Mucosa of gallbladder (tissue), 1 donor: ENCODE results near the gene HOXD3. TPM values are rescaled to one million over a fixed set of nuclear protein-coding genes. Genes with fewer than 3 reads are reported as not detected.

Source experiments
- DNase-seq: peaks from one replicate; pipeline ENCODE4 v3.0.0-alpha.2; 2020; ENCODE audit warnings: low spot score
- total RNA-seq: library from RNA; stranded (reverse); gene quantifications from one replicate; pipeline ENCODE4 v1.2.1, GENCODE V29; 2021
- donor health status: DM: no; HTN: no; CAD: no.

Gene HOXD3
- total RNA-seq, 1 donor from 2014 or later, result 3.2 TPM

DNA sequence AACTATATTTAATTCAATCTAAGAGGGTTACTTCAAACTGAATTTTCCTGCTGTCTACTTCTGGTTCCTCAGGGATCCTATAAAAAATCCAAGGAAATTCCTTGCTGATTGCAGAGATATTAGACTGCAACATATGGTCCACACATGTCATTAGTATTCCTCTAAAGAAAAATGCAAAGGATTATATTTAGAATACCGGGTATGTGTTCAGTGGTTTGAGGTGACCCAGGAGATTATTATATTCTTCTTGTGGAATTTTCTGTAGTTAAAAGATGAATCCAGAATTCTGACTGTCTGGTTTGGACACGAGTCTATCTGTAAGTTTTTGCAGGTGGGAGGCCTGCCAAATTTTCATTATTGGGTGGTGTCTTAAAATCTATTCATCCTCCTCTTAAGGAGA is 49.6 kb downstream of the HOXD3 start:
- DNase-seq, result no peak

DNA sequence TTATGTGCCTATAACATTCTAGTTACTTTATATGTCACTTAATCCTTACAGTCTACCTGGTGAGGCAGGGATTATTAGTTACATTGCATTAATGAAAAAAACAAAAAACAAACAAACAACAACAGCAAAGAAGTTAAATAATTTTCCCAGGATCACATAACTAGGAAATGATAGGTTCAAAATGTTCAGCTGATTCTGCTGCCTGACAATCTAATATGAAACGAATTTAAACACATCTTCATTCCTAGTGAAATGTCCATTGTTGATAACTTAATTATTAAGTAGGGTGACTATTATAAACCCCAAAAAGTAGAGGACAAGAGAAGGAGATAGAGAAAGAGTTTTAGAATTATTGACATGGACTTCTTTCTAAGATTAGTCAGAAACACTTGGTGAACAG is 54.0 kb downstream of the HOXD3 start:
- DNase-seq, result no peak

DNA sequence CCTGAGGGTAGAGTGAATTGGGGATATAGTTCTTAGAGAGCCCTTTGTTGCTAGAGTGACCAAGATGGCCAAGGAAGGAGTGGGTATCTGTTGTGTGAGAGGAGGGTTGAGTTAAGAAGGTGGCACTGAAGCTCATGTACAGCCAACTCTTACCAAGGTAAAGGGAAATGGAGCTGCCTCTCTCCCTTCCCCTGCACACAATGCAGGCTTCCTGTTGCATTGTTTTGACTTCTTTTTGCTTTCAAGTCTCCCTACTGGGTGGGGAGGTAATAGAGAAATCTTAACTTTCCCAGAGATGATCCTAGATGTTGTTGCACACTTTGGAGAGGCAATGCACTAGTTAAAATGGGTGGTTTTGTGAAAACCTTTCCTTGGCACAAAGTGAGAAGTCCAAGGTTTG is 55.2 kb downstream of the HOXD3 start:
- no peak for DNase-seq

DNA sequence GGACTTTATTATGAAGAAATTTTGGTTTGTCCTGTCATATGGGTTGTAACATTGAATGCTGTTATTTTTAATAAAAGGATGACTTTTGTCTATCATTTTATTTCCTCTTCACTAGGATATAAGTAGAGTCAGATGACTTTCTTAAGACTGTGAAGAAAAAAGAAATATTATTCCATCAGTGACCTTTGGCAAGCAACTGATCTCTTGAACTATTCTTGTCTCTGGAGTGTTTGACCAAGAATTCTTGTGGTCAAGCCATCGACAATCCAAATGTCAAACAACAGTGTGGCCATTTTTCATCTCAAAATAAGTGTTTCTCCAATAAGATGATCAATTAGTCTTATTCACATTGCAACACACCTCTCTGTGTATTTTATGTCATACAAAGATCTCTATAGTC is 56.3 kb downstream of the HOXD3 start:
- DNase-seq, result no peak

Other genes starting within 250 kb of the HOXD3 start
- 25.5 TPM for gene LNPK, start 155.0 kb upstream of the HOXD3 start, total RNA-seq
- not detected for gene EVX2, start 73.3 kb upstream of the HOXD3 start, total RNA-seq
- not detected for gene HOXD13, start 64.6 kb upstream of the HOXD3 start, total RNA-seq
- not detected for gene HOXD12, start 57.5 kb upstream of the HOXD3 start, total RNA-seq
- gene HOXD11, start 50.0 kb upstream of the HOXD3 start, total RNA-seq, result not detected
- not detected for gene HOXD10, start 40.5 kb upstream of the HOXD3 start, total RNA-seq
- 0.66 TPM for gene HOXD9, start 34.6 kb upstream of the HOXD3 start, total RNA-seq
- gene HOXD8, start 27.6 kb upstream of the HOXD3 start, total RNA-seq, result 1.7 TPM
- gene HOXD4, start 5.8 kb upstream of the HOXD3 start, total RNA-seq, result 1.0 TPM
- gene HOXD1, start 31.4 kb downstream of the HOXD3 start, total RNA-seq, result 0.40 TPM
- 22.3 TPM for gene MTX2, start 112.1 kb downstream of the HOXD3 start, total RNA-seq